Natural killer cell (primary cell): ENCODE measurements around the gene STAMBP. TPM values are rescaled to one million over a fixed set of nuclear protein-coding genes. Genes with fewer than 3 reads are reported as not detected.

Experiments used
- ATAC-seq, 3 donors: fragments of 150-1000 bp in 2 of 3; fragments of 200-7000 bp in 1 of 3; cut with Tn5 transposase; 1 replicate in 1 of 3; 2 replicates in 2 of 3; pipeline ENCODE4 v1.10.0; 2021; ENCODE audit warnings: mild to moderate bottlenecking in 2 of 3, moderate library complexity in 2 of 3
- DNase-seq, 2 donors: peaks; one replicate each; pipeline versions ENCODE4 v3.0.0 to v3.0.0-alpha.2; 2013 to 2021; ENCODE audit warnings: mixed read lengths in 1 of 2
- H3K27ac ChIP-seq: one replicate; pipeline ENCODE4 v1.5.1; 2013; ENCODE audit warnings: mild to moderate bottlenecking, low read length
- H3K27me3 ChIP-seq: one replicate; pipeline ENCODE4 v1.6.1; 2013; ENCODE audit warnings: low read length; ENCODE audit not compliant: control insufficient read depth, insufficient read depth
- H3K36me3 ChIP-seq: one replicate; pipeline ENCODE4 v1.6.1; 2013; ENCODE audit warnings: low read length; ENCODE audit not compliant: control insufficient read depth, insufficient read depth
- H3K4me1 ChIP-seq: one replicate; pipeline ENCODE4 v1.6.1; 2013; ENCODE audit warnings: low read length; ENCODE audit not compliant: control insufficient read depth, insufficient read depth
- H3K4me3 ChIP-seq: one replicate; pipeline ENCODE4 v1.5.1; 2013; ENCODE audit warnings: low read length
- H3K9me3 ChIP-seq: one replicate; pipeline ENCODE4 v1.6.1; 2013; ENCODE audit warnings: low read length; ENCODE audit not compliant: control insufficient read depth, insufficient read depth
- H3K27ac Mint-ChIP-seq, 2 donors: one replicate each; pipeline ENCODE4 v1.8.0; 2022; ENCODE audit warnings: mild to moderate bottlenecking in 2 of 2, mixed read lengths in 2 of 2, moderate library complexity in 1 of 2
- H3K27me3 Mint-ChIP-seq, 2 donors: one replicate each; pipeline ENCODE4 v1.8.0; 2022; ENCODE audit warnings: low read depth in 2 of 2, mixed read lengths in 2 of 2
- H3K36me3 Mint-ChIP-seq: one replicate; pipeline ENCODE4 v1.8.0; 2022; ENCODE audit warnings: mixed read lengths
- H3K4me1 Mint-ChIP-seq, 2 donors: one replicate each; pipeline ENCODE4 v1.8.0; 2022; ENCODE audit warnings: mixed read lengths in 2 of 2
- H3K4me3 Mint-ChIP-seq: one replicate; pipeline ENCODE4 v1.8.0; 2022; ENCODE audit warnings: mild to moderate bottlenecking, moderate library complexity, mixed read lengths
- H3K9me3 Mint-ChIP-seq, 2 donors: one replicate each; pipeline ENCODE4 v1.8.0; 2022; ENCODE audit warnings: mixed read lengths in 2 of 2
- WGBS: methylation state at CpG from one replicate; pipeline ENCODE4 v1.1.7; 2013; ENCODE audit warnings: missing lambda C conversion rate; ENCODE audit not compliant: insufficient coverage; 5-methylcytosine and 5-hydroxymethylcytosine counted together
- intact Hi-C: fragments of 100-400 bp; cut with micrococcal nuclease; formaldehyde crosslinking; loops from one replicate; pipeline ENCODE4 v1.14.2; 2022
- total RNA-seq, 4 donors: library from RNA; stranded (reverse); fragments of 120-200 nt in 1 of 4; gene quantifications; one replicate each; pipeline versions ENCODE4 v1.2.3 to v1.2.4, GENCODE V29; 2013 to 2022
- TF ChIP-seq, protein P1 (sequence below): fragments of 200-600 bp; IDR thresholded peaks from one replicate; pipeline ENCODE4 v1.8.0; 2022; ENCODE audit warnings: antibody characterized with exemption

The STAMBP gene
- total RNA-seq, 3 donors from 2014 or later (not counting 1 experiment from before 2014, with no cell fraction given), result 23.8 to 27.3 (median 25.3) TPM

GRCh38 chr2:73852020-73852419 is 23.3 kb downstream of the STAMBP start:
- no peaks in the 10 kb centered on the region for H3K4me1 ChIP-seq
- Mint-ChIP-seq H3K9me3 (no peaks in the 10 kb centered on the region), H3K4me3 (no peak overlapping the region), H3K4me1 (no peaks in the 10 kb centered on the region), H3K27me3 (no peaks in the 10 kb centered on the region), H3K27ac (no peak overlapping the region), H3K36me3 (peaks cover 23% of the 10 kb centered on the region)
- intact Hi-C loops, result no loop called here
- H3K36me3 ChIP-seq, result peaks cover 76% of the 10 kb centered on the region
- no peak for DNase-seq
- H3K27ac ChIP-seq, result no peak overlapping the region
- ATAC-seq, result no peak
- H3K4me3 ChIP-seq, result no peak overlapping the region
- H3K27me3 ChIP-seq, result no peaks in the 10 kb centered on the region
- TF ChIP-seq, protein P1, sequence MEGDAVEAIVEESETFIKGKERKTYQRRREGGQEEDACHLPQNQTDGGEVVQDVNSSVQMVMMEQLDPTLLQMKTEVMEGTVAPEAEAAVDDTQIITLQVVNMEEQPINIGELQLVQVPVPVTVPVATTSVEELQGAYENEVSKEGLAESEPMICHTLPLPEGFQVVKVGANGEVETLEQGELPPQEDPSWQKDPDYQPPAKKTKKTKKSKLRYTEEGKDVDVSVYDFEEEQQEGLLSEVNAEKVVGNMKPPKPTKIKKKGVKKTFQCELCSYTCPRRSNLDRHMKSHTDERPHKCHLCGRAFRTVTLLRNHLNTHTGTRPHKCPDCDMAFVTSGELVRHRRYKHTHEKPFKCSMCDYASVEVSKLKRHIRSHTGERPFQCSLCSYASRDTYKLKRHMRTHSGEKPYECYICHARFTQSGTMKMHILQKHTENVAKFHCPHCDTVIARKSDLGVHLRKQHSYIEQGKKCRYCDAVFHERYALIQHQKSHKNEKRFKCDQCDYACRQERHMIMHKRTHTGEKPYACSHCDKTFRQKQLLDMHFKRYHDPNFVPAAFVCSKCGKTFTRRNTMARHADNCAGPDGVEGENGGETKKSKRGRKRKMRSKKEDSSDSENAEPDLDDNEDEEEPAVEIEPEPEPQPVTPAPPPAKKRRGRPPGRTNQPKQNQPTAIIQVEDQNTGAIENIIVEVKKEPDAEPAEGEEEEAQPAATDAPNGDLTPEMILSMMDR, result no peak
- no peaks in the 10 kb centered on the region for H3K9me3 ChIP-seq

- no peak overlapping the region for H3K27ac Mint-ChIP-seq
These were observed 26.8 kb downstream of the STAMBP start for GRCh38 chr2:73855526-73855925.

DNA sequence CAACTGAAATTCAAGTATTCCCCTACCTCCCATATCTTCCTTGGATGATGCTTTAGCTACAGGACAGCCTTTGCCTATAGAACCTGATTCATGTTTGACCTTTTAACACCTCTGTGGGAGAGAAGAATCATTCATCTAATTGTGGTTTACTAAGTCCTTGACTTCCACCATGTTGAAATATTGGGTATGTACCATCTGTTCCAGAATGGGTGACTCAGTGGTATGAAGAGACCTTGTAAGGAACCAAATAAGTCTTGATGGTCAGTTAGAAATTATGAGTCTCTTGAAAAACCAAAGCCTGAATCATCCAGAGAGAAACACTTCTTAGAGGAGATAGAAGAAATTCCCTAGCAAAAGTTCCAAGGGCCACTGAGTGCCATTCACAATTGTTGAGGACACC is 27.5 kb downstream of the STAMBP start:
- TF ChIP-seq, protein P1, result no peak
- H3K27ac ChIP-seq, result no peak overlapping the region
- H3K4me1 ChIP-seq, result no peaks in the 10 kb centered on the region
- Mint-ChIP-seq H3K4me3 (no peak overlapping the region), H3K36me3 (peaks cover 18% of the 10 kb centered on the region), H3K27ac (no peak overlapping the region), H3K9me3 (no peaks in the 10 kb centered on the region), H3K27me3 (no peaks in the 10 kb centered on the region), H3K4me1 (no peaks in the 10 kb centered on the region)
- no peak overlapping the region for H3K4me3 ChIP-seq
- no peak for ATAC-seq
- intact Hi-C loops, result no loop called here
- no peak for DNase-seq
- H3K36me3 ChIP-seq, result peaks cover 52% of the 10 kb centered on the region
- no peaks in the 10 kb centered on the region for H3K9me3 ChIP-seq
- H3K27me3 ChIP-seq, result no peaks in the 10 kb centered on the region

More at GRCh38 chr2:73855526-73855925, 26.8 kb downstream of the STAMBP start:
- DNase-seq (no peak), ATAC-seq (no peak)
- intact Hi-C loops, result no loop called here
- TF ChIP-seq, protein P1, result no peak
- no peaks in the 10 kb centered on the region for H3K27me3 ChIP-seq
- no peak overlapping the region for H3K4me3 ChIP-seq
- H3K36me3 ChIP-seq, result peaks cover 52% of the 10 kb centered on the region
- WGBS, result 92% methylated on average over 1 of the region's 2 CpGs
- H3K9me3 Mint-ChIP-seq, result no peaks in the 10 kb centered on the region
- H3K27ac ChIP-seq, result no peak overlapping the region
- H3K27me3 Mint-ChIP-seq, result no peaks in the 10 kb centered on the region
- H3K4me3 Mint-ChIP-seq, result no peak overlapping the region
- H3K4me1 Mint-ChIP-seq, result no peaks in the 10 kb centered on the region
- peaks cover 13% of the 10 kb centered on the region for H3K36me3 Mint-ChIP-seq
- no peaks in the 10 kb centered on the region for H3K9me3 ChIP-seq
- no peaks in the 10 kb centered on the region for H3K4me1 ChIP-seq

GRCh38 chr2:73859721-73860586 is 31.2 kb downstream of the STAMBP start:
- WGBS, result 95% methylated on average over 4 of the region's 6 CpGs
- H3K27me3 ChIP-seq, result no peaks in the 10 kb centered on the region
- Mint-ChIP-seq H3K4me3 (no peak overlapping the region), H3K27ac (no peak overlapping the region), H3K27me3 (no peaks in the 10 kb centered on the region), H3K9me3 (no peaks in the 10 kb centered on the region), H3K36me3 (peaks cover 36% of the 10 kb centered on the region), H3K4me1 (no peaks in the 10 kb centered on the region)
- no peak overlapping the region for H3K27ac ChIP-seq
- DNase-seq, result no peak
- TF ChIP-seq, protein P1, result no peak
- no peaks in the 10 kb centered on the region for H3K4me1 ChIP-seq
- no peak for ATAC-seq
- H3K36me3 ChIP-seq, result peaks cover 58% of the 10 kb centered on the region
- intact Hi-C loops, result no loop called here
- H3K9me3 ChIP-seq, result no peaks in the 10 kb centered on the region
- H3K4me3 ChIP-seq, result no peak overlapping the region
